K562 (cell line): Measurements from ENCODE around the gene POTEF. TPM values are rescaled to one million over a fixed set of nuclear protein-coding genes. Genes with fewer than 3 reads are reported as not detected.
"Not testable (repeated sequence)": the region's sequence is repeated elsewhere in the genome, so short reads cannot be mapped to it uniquely, and the experiment has no call there.

Experiments used
- ATAC-seq: fragments of 200-7000 bp; cut with Tn5 transposase; 3 replicates; pipeline ENCODE4 v1.9.1; 2020; ENCODE audit warnings: moderate library complexity
- BruUV-seq: library from RNA; stranded (reverse); fragments of 400-500 nt; replicated peaks from 2 replicates; lab custom pipeline; 2021; lab: Mats Ljungman, UMichigan
- CTCF ChIA-PET: fragments of 300-600 bp; formaldehyde crosslinking; extraction: SDS; loops from one replicate; lab custom pipeline; 2021; ENCODE audit warnings: low intra/inter-chr PET ratio; lab: Yijun Ruan, JAX
- POLR2A ChIA-PET: fragments of 300-600, 350-650 bp; sonication (Branson Sonifier 250); formaldehyde crosslinking; extraction: SDS; loops from one replicate; lab custom pipeline; 2021; ENCODE audit warnings: antibody characterized with exemption, inconsistent platforms; lab: Yijun Ruan, JAX
- DNase-seq, 4 experiments: peaks; one replicate each; pipeline versions ENCODE4 v3.0.0 to v3.0.0-alpha.2; 2011 to 2018; ENCODE audit warnings: low spot score in 3 of 4, mixed read lengths in 3 of 4; ENCODE audit errors: extremely low read depth in 1 of 4
- FAIRE-seq: peaks from 2 replicates; lab custom pipeline; 2011; peaks lifted over from hg19 to GRCh38; lab: Jason Lieb, UNC
- H2AFZ ChIP-seq: 2 replicates; pipeline ENCODE4 v1.6.0; 2011; ENCODE audit warnings: low read depth, low read length, control low read depth, inconsistent platforms
- H3K27ac ChIP-seq: fragments of 200-600 bp; 3 replicates; pipeline ENCODE4 v1.8.0; 2011; ENCODE audit warnings: low read depth, mild to moderate bottlenecking, control low read depth, inconsistent platforms, low read length, moderate library complexity, mixed read lengths; ENCODE audit errors: extremely low read depth
- H3K27me3 ChIP-seq, 2 experiments: fragments of 300-600 bp in 1 of 2; 2 replicates in 1 of 2; 3 replicates in 1 of 2; pipeline versions ENCODE4 v1.6.0 to v1.8.0; 2011; ENCODE audit warnings: inconsistent platforms in 2 of 2, low read length in 2 of 2, mild to moderate bottlenecking in 1 of 2, mixed read lengths in 1 of 2, moderate library complexity in 1 of 2; ENCODE audit not compliant: control insufficient read depth in 2 of 2, insufficient read depth in 2 of 2
- H3K36me3 ChIP-seq: fragments of 300-600 bp; 3 replicates; pipeline ENCODE4 v1.8.0; 2011; ENCODE audit warnings: mild to moderate bottlenecking, low read length, inconsistent platforms; ENCODE audit not compliant: control insufficient read depth, insufficient read depth
- H3K4me1 ChIP-seq, 2 experiments: fragments of 200-600 bp in 1 of 2; replicated peaks in 1 of 2; 2 replicates in 1 of 2; 3 replicates in 1 of 2; pipeline versions ENCODE4 v1.5.1 to v1.8.0; 2011; ENCODE audit warnings: inconsistent platforms in 2 of 2, low read length in 2 of 2, mild to moderate bottlenecking in 1 of 2, mixed read lengths in 1 of 2, moderate library complexity in 1 of 2; ENCODE audit not compliant: control insufficient read depth in 2 of 2, insufficient read depth in 2 of 2
- H3K4me2 ChIP-seq: 2 replicates; pipeline ENCODE4 v1.6.1; 2011; ENCODE audit warnings: low read length, control low read depth, inconsistent platforms, mixed read lengths; ENCODE audit not compliant: insufficient read depth
- H3K4me3 ChIP-seq: fragments of 200-600 bp; sonication (generic), shearing (Covaris generic); 2 replicates; pipeline ENCODE4 v1.5.1; 2016; ENCODE audit warnings: control low read depth, inconsistent platforms
- H3K79me2 ChIP-seq: fragments of 200-600 bp; 3 replicates; pipeline ENCODE4 v1.8.0; 2011; ENCODE audit warnings: low read length, inconsistent platforms; ENCODE audit not compliant: control insufficient read depth, insufficient read depth
- H3K9ac ChIP-seq, 2 experiments: 2 replicates each; pipeline versions ENCODE4 v1.6.0 to v1.6.1; 2011; ENCODE audit warnings: low read depth in 2 of 2, low read length in 2 of 2, control low read depth in 1 of 2, inconsistent platforms in 1 of 2, mild to moderate bottlenecking in 1 of 2, mixed read lengths in 1 of 2; ENCODE audit not compliant: insufficient read depth in 1 of 2
- H3K9me1 ChIP-seq: one replicate; pipeline ENCODE4 v1.6.0; 2011; ENCODE audit warnings: inconsistent platforms, mild to moderate bottlenecking, low read length, moderate library complexity; ENCODE audit not compliant: control insufficient read depth, insufficient read depth
- H3K9me3 ChIP-seq: replicated peaks from 2 replicates; pipeline ENCODE4 v1.5.1; 2011; ENCODE audit warnings: low read depth, low read length, inconsistent platforms; ENCODE audit not compliant: control insufficient read depth, insufficient read depth
- H4K20me1 ChIP-seq: replicated peaks from 2 replicates; pipeline ENCODE4 v1.6.1; 2011; ENCODE audit warnings: low read length, inconsistent platforms, mixed read lengths; ENCODE audit not compliant: control insufficient read depth, insufficient read depth
- DNMT1 ChIP-seq: fragments of 450-650 bp; IDR thresholded peaks from 2 replicates; pipeline ENCODE4 v1.6.1; 2016; ENCODE audit warnings: antibody characterized with exemption, mild to moderate bottlenecking
- POLR2A ChIP-seq: fragments of 450-650 bp; conservative IDR thresholded peaks from 2 replicates; pipeline ENCODE4 v1.6.1; 2016
- POLR2G ChIP-seq: fragments of 200-400 bp; formaldehyde crosslinking; IDR thresholded peaks from 2 replicates; pipeline ENCODE4 v1.6.1; 2017; ENCODE audit warnings: low read depth, mild to moderate bottlenecking, antibody characterized with exemption, low read length, moderate library complexity
- RBFOX2 ChIP-seq: fragments of 200-400 bp; formaldehyde crosslinking; IDR thresholded peaks from 2 replicates; pipeline ENCODE4 v1.6.1; 2017; ENCODE audit warnings: low read depth, mild to moderate bottlenecking, low read length, moderate library complexity
- WGBS: fragments of 100-300 bp; shearing (Covaris generic); methylation state at CpG from one replicate; pipeline ENCODE4 v1.1.6; 2016; ENCODE audit warnings: low coverage, mixed read lengths; ENCODE audit not compliant: insufficient coverage; ENCODE audit errors: missing lambda C conversion rate; 5-methylcytosine and 5-hydroxymethylcytosine counted together
- in situ Hi-C: fragments of 300-500 bp; cut with MboI; formaldehyde crosslinking; loops from 4 replicates; pipeline ENCODE4 v1.15.0; 2018; ENCODE audit warnings: inconsistent platforms, mixed read lengths
- intact Hi-C: fragments of 100-400 bp; cut with micrococcal nuclease; formaldehyde crosslinking; loops from 2 replicates; pipeline ENCODE4 v1.14.2; 2022
- polyA plus RNA-seq, 8 experiments: library from polyadenylated mRNA; depleted of rRNA in 4 of 8; stranded (reverse) in 5 of 8; unstranded in 3 of 8; fragments of >200 nt; fragmentation: Nextera tagmentation in 2 of 8; fragmentation: Illumina TruSeq in 1 of 8; extraction: Ambion mirVana in 2 of 8; extraction: Trizol in 1 of 8; gene quantifications; 2 replicates each; pipeline versions ENCODE4 v1.2.1 to v1.2.3, GENCODE V29; 2011 to 2014; ENCODE audit warnings: inconsistent platforms in 1 of 8, missing spikeins in 1 of 8
- total RNA-seq, 7 experiments: library from RNA; depleted of rRNA in 6 of 7; stranded (reverse); fragments of >200 nt in 6 of 7; fragmentation: Illumina TruSeq in 2 of 7; extraction: Trizol in 2 of 7; gene quantifications; 2 replicates each; pipeline versions ENCODE4 v1.2.1 to v1.2.3, GENCODE V29; 2011 to 2021; ENCODE audit warnings: low replicate concordance in 1 of 7

POTEF gene
- total and polyA plus RNA-seq, 9 of the 15 experiments (the other 6 are each of a cell fraction or from before 2014, with no cell fraction given), result 0.04 to 2.2 (median 0.27) TPM; not detected in 1

- Histone ChIP-seq H2AFZ (no peak overlapping the region), H3K4me3 (no peak overlapping the region), H3K9ac (no peak overlapping the region; a peak in 1 of 4 replicates), H3K27me3 (no peaks in the 10 kb centered on the region), H3K36me3 (peaks cover 67% of the 10 kb centered on the region), H3K4me1 (peaks cover 0 to 24% of the 10 kb centered on the region in 2 experiments; a peak in 2 of 5 replicates), H3K4me2 (no peak overlapping the region), H4K20me1 (no peaks in the 10 kb centered on the region), H3K27ac (no peak overlapping the region), H3K9me1 (no peaks in the 10 kb centered on the region), H3K9me3 (no peaks in the 10 kb centered on the region), H3K79me2 (no peaks in the 10 kb centered on the region)
- 97% methylated on average over 8 of the region's 9 CpGs for WGBS
- ATAC-seq, result no peak
- intact Hi-C loops (no loop called here), in situ Hi-C loops (no loop called here)
- peak in 1 of 4 experiments; percentile 5 for DNase-seq
- ChIA-PET CTCF (no interaction called here), POLR2A (no interaction called here)
- TF ChIP-seq POLR2A (peak; percentile 22; the same call in 1 of the 2 replicates), DNMT1 (no peak), POLR2G (0 out of 2 replicates have a peak, but pooled peaks have one; percentile 2)
- BruUV-seq, result no TSS peak
- FAIRE-seq, result no peak
Observed at GRCh38 chr2:130162968-130163367, 33.9 kb upstream of the POTEF start.

- H3K4me3 ChIP-seq, intact Hi-C loops, H4K20me1 ChIP-seq, H3K9me3 ChIP-seq, H2AFZ ChIP-seq, H3K9me1 ChIP-seq, H3K27me3 ChIP-seq, H3K79me2 ChIP-seq, CTCF ChIA-PET, H3K4me2 ChIP-seq, ATAC-seq, BruUV-seq, H3K9ac ChIP-seq, H3K27ac ChIP-seq, in situ Hi-C loops, POLR2A ChIA-PET: not testable (repeated sequence)
- H3K36me3 ChIP-seq, result peaks cover 65% of the 10 kb centered on the region
- TF ChIP-seq RBFOX2 (0 out of 2 replicates have a peak, but pooled peaks have one; percentile 19), POLR2G (peak; percentile 40; the same call in 1 of the 2 replicates)
- FAIRE-seq (peak; percentile 23), DNase-seq (peak in 1 of 4 experiments; percentile 2)
- H3K4me1 ChIP-seq, result peaks cover 0 to 26% of the 10 kb centered on the region in 2 experiments; a peak in 2 of 5 replicates
- 82% methylated on average over 7 of the region's 7 CpGs for WGBS
Observed at GRCh38 chr2:130162486-130162885, 33.5 kb upstream of the POTEF start.
